ENCODE data around the gene PELI2. TPM values are rescaled to one million over a fixed set of nuclear protein-coding genes. Genes with fewer than 3 reads are reported as not detected.
"Not testable (repeated sequence)": the region's sequence is repeated elsewhere in the genome, so short reads cannot be mapped to it uniquely, and the experiment has no call there.

PELI2 gene
- total RNA-seq, 4 donors from 2014 or later = 0.91 to 10.5 (median 3.9) TPM

DNA sequence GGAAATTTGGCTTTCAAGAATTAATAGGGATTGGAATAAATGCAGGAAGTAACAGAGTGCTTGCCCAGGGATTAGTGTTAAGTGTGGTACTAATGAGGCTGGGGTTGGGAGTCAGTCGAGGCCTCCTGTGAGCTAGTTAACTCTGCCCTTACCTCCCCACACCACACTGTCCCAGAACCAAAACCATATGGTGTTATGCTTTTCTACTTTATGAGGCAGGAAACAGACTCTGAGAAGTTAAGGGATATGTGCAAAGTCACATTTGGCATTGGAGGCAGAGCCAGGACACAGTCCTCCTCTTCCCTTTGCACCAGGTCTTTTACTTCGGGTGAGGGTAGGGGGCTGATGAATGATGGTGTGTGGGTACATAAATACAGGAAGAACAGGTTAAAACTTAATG lies 41.9 kb downstream of the PELI2 start:
- H3K27me3 ChIP-seq = no peaks in the 10 kb centered on the region
- H3K36me3 ChIP-seq = no peaks in the 10 kb centered on the region
- TF ChIP-seq, protein P1, sequence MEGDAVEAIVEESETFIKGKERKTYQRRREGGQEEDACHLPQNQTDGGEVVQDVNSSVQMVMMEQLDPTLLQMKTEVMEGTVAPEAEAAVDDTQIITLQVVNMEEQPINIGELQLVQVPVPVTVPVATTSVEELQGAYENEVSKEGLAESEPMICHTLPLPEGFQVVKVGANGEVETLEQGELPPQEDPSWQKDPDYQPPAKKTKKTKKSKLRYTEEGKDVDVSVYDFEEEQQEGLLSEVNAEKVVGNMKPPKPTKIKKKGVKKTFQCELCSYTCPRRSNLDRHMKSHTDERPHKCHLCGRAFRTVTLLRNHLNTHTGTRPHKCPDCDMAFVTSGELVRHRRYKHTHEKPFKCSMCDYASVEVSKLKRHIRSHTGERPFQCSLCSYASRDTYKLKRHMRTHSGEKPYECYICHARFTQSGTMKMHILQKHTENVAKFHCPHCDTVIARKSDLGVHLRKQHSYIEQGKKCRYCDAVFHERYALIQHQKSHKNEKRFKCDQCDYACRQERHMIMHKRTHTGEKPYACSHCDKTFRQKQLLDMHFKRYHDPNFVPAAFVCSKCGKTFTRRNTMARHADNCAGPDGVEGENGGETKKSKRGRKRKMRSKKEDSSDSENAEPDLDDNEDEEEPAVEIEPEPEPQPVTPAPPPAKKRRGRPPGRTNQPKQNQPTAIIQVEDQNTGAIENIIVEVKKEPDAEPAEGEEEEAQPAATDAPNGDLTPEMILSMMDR (IDR thresholded peaks at IDR 0.05) = no peak
- TF ChIP-seq POLR2A (IDR thresholded peaks at IDR 0.05) = no peak
- no peak for DNase-seq
- H3K9me3 ChIP-seq = peaks cover 0 to 18% (median 0%) of the 10 kb centered on the region in 3 donors
- intact Hi-C loops (cut with DNase I) = no loop called here
- H3K4me3 ChIP-seq = no peak overlapping the region
- 13 to 22% methylated on average over 2 of the region's 2 CpGs for WGBS, 2 donors
- no peak overlapping the region for H3K27ac ChIP-seq
- peaks cover 0 to 10% (median 0%) of the 10 kb centered on the region in 3 donors for H3K4me1 ChIP-seq

GRCh38 chr14:56161658-56162057 lies 43.4 kb downstream of the PELI2 start:
- H3K9me3 ChIP-seq = peaks cover 0 to 34% (median 0%) of the 10 kb centered on the region in 3 donors
- WGBS, 2 donors = 96 to 100% methylated on average over 1 of the region's 1 CpG
- no peak for DNase-seq
- no peak for TF ChIP-seq POLR2A (IDR thresholded peaks at IDR 0.05)
- TF ChIP-seq, protein P1 (IDR thresholded peaks at IDR 0.05) = no peak
- peaks cover 0 to 10% (median 0%) of the 10 kb centered on the region in 3 donors for H3K4me1 ChIP-seq
- H3K27ac ChIP-seq = no peak overlapping the region
- no peaks in the 10 kb centered on the region for H3K36me3 ChIP-seq
- H3K27me3 ChIP-seq = no peaks in the 10 kb centered on the region
- H3K4me3 ChIP-seq = no peak overlapping the region
- intact Hi-C loops (cut with DNase I) = no loop called here

GRCh38 chr14:56162476-56162875 lies 44.3 kb downstream of the PELI2 start:
- Histone ChIP-seq H3K36me3 (no peaks in the 10 kb centered on the region), H3K27ac (no peak overlapping the region), H3K9me3 (peaks cover 0 to 35% (median 0%) of the 10 kb centered on the region in 3 donors), H3K4me3 (no peak overlapping the region), H3K4me1 (peaks cover 0 to 11% (median 0%) of the 10 kb centered on the region in 3 donors), H3K27me3 (no peaks in the 10 kb centered on the region)
- 74 to 77% methylated on average over 2 of the region's 2 CpGs for WGBS, 2 donors
- intact Hi-C loops (cut with DNase I) = no loop called here
- DNase-seq = no peak
- TF ChIP-seq, protein P1 (IDR thresholded peaks at IDR 0.05) = no peak
- TF ChIP-seq POLR2A (IDR thresholded peaks at IDR 0.05) = no peak

DNA sequence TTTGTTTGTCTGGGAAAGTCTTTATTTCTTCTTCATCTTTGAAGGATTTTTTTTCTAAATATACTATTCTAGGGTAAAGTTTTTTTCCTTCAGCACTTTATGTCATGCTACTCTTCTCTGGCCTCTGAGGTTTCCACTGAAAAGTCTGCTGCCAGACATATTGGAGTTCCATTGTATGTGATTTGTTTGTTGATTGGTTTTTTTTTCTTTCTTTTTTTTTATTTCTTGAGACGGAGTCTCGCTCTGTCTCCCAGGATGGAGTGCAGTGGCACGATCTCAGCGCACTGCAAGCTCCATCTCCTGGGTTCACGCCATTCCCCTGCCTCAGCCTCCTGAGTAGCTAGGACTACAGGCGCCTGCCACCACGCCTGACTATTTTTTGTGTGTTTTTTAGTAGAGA lies 48.4 kb downstream of the PELI2 start:
- intact Hi-C loops (cut with DNase I); H3K27me3 ChIP-seq; H3K4me3 ChIP-seq; H3K36me3 ChIP-seq; H3K27ac ChIP-seq; DNase-seq: not testable (repeated sequence)
- Histone ChIP-seq H3K4me1 (peaks cover 0 to 26% (median 0%) of the 10 kb centered on the region in 3 donors), H3K9me3 (peaks cover 0 to 35% (median 0%) of the 10 kb centered on the region in 3 donors)
- 91 to 97% methylated on average over 7 of the region's 7 CpGs for WGBS, 2 donors

DNA sequence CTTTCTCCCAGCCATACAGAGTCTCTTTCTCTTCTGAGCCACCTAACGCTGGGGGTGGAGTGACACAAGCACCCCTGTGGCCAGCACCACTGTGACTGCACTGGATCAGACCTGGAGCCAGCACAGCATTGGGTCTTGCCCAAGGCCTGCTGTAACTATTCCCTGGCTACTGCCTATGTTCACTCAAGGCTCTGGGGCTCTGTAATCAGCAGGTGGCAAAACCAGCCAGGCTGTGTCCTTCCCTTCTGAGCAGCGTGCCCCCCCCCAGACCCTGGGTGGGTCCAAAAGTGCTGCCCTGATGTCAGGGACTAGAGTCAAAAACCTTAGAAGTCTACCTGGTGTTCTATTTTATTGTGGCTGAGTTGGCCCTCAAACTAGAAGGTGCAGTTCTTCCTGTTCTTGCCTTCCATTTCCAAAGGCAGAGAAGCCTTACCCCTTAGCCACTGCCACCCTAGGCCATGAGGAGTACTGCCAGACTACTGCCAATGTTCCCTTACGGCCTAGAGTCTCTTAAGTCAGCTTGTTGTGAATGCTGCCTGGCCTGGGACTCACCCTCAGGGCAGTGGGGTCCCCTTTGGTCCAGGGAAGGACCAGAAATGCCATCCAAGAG lies 49.9 kb downstream of the PELI2 start:
- peak overlapping the region in 1 of 4 donors; percentile 13 for H3K27ac ChIP-seq
- no peaks in the 10 kb centered on the region for H3K27me3 ChIP-seq
- no peak for TF ChIP-seq POLR2A (IDR thresholded peaks at IDR 0.05)
- TF ChIP-seq, protein P1 (IDR thresholded peaks at IDR 0.05) = peak in 2 of 6 experiments; percentile 15 to 45
- H3K4me1 ChIP-seq = peaks cover 4 to 38% (median 7%) of the 10 kb centered on the region in 3 donors
- DNase-seq = no peak
- H3K36me3 ChIP-seq = no peaks in the 10 kb centered on the region
- no peak overlapping the region for H3K4me3 ChIP-seq
- WGBS, 2 donors = 72 to 76% methylated on average over 2 to 3 of the region's 3 CpGs
- intact Hi-C loops (cut with DNase I) = no loop called here
- H3K9me3 ChIP-seq = peaks cover 0 to 30% (median 0%) of the 10 kb centered on the region in 3 donors
